NCI-H128 (cell line): ENCODE data around the gene RAPGEF6.

Experiments
- DNase-seq: peaks from one replicate; lab custom pipeline; 2025; ENCODE audit not compliant: unreplicated experiment; lab: John Stamatoyannopoulos, UW

RAPGEF6 gene

GRCh38 chr5:131541762-131542161 lies 93.3 kb downstream of the RAPGEF6 start:
- no peak for DNase-seq

DNA sequence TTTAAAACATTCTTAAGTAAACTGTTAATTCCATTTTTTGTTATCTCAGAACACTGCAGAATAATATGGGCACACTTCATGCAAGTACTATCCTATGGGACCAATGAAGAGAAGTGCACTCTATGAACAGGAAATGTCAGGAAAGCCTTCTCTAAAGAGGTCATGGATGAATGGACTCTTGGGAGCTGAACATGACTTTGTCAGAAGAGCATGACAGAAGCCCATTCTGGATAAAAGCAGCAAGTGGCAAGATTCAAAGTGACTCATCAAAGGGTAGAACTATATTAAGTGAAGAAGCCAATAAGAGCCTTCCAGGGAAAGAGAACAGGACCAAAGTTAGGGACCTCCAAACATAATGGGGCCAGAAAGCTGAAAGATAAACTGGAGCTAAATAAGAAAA lies 94.0 kb downstream of the RAPGEF6 start:
- DNase-seq = peak; percentile 8

GRCh38 chr5:131539251-131539650 lies 95.8 kb downstream of the RAPGEF6 start:
- DNase-seq = no peak

DNA sequence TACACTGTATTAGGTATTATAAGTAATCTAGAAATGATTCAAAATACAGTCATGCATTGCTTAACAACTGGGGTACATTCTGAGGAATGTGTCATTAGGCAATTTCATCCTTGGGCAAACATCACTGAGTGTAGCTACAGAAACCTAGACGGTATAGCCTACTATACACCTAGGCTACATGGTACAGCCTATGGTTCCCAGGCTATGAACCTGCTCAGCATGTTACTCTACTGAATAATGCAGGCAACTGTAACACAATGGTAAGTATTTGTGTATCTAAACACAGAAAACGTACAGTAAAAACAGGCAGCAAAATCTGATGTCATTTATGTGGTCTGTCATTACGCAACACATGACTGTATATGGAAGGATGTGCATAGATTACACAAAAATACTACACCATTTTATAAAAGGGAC lies 96.8 kb downstream of the RAPGEF6 start:
- DNase-seq = no peak

DNA sequence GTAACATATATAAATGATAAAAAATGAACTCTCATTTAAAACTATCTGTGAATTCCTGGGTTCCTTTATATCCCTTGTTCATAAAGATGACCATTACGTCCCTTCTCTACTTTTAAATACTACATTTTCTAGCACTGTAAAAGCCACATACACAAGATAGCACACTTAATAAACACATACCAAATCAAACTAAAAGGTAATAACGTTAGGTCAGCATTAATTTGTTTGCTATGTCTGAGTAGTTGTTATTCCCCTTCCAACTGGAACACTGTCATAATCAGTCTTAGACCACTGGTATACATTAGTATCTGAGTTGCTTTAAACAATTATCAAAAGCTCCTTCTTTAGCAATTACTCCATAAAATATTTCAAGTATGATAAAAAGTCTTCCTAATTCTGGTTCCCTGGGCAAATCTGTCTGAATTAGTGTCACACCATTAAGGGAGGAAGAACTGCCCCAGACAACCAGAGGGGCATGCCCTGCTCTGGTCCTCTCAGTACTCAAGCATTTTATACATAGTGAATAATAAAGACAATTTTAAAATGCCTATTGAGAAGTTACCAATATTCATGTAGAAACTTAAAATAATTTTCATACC lies 98.1 kb downstream of the RAPGEF6 start:
- DNase-seq = no peak

DNA sequence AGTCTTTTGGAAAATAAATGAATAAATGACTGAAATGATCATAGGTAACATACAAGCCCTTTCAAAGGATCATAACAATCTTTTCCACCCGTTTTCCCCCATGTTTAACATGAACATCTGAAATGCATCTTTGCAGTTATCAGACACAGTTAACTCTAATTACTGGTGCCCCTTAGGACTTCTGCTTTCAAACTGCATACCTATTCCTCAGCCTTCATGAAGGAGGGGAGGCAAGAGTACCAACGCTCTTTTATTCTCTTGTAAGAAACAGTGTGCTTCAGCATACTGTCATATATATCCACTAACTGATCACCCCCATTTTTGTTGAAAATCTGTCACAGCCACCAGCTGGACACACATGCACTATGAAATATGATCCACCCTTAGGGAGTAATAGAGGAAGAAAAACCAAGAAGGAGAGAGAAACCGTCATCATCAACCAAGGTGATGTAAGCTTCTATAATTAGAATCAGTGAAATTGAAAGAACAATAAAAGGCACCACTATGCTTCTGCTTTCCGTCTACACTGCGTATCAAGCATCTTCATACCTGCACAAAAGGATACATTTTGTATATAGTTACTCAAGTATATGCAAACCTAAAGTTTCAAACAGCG lies 98.7 kb downstream of the RAPGEF6 start:
- no peak for DNase-seq

GRCh38 chr5:131534974-131535373 lies 100.1 kb downstream of the RAPGEF6 start:
- no peak for DNase-seq

DNA sequence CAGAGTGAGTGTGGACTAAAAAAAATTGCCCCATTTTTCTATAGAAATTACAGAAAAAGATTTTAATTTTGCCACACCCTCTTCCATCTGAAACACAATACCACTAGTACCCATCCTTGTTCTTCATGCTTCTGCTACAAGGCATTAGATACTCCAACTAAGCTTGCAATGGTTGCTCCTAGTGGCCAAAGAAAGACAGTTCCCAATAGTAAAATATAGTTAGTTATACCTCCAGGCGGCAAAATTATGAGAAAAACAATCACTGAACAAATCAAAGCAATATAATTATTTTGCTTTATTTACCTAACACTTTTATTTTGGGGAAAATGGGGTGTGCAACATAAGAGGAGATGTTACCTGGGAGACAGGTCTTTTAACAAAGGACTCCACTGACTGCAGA lies 101.2 kb downstream of the RAPGEF6 start:
- DNase-seq = no peak

DNA sequence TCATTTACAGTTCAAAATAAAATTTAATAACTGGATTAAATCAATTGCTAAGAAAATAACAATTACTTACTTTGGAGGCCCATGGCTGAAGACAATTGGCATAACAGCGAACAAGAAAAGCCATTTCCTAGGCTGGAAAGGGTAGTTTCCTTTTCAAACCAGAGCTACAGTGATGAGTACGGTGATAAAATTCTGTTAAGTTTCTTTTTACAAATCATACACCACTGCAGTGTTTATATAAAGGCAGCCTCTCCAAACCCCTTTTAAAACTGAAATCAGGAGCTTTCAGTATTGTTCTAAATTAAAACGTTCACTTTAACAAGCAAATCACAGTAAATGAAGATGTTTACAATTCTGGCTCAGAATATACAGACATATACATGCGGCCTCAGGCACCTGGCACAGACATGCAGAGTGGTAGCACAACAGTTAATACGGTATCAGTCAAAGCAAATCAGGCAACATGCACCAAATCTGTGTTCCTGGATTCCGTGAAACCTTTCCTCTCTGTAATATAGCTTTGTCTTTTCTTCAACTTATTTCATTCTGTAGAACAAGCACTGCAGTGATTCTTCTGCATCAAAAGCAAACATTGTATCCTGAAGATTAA lies 102.9 kb downstream of the RAPGEF6 start:
- no peak for DNase-seq

DNA sequence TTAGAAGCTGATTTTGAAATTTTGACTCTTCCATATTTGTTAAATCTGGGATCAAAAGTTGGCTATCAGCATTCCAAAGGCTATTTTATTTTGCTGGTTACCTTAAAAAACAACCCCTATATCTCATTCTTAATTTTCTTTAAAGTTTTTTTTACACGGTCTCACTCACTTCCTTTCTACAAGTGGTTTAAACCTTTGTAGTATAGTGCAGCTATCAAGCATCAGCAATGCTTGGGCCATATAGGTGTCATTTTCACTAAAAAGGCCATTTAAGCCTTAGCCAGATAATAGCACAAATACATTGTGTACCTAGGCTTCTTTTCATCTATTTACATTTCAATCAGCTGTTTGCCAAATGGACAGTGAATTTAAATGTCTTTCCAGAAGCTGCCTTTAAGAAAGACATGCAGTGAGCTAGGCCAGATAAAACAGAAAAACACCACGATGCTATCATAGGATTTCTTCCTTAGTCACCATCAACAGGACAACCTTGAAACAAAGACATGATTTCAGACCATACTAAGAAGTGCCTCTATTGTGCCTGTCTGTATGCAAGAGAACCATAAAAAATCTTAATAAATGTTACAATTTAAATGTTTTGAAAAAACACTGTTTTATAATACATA lies 104.2 kb downstream of the RAPGEF6 start:
- DNase-seq = no peak

GRCh38 chr5:131528682-131529081 lies 106.3 kb downstream of the RAPGEF6 start:
- DNase-seq = no peak

DNA sequence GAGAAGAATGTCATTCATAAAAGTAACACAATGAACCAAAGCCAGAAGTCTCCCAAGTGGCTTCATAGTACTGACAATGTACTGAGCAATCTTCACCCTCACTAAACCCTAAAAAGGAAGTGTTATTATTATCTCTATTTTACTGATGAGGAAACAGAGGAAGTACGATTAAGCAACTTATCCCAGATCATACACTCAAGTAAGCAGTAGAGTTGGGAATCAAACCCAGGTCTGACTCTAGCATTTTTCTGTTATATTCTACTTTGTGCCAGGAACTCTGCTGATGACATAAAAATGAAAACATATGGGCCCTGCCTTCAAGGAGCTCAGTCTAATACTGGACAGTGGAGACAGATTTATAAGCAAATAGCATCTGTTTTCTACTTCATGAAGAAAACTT lies 109.2 kb downstream of the RAPGEF6 start:
- no peak for DNase-seq

DNA sequence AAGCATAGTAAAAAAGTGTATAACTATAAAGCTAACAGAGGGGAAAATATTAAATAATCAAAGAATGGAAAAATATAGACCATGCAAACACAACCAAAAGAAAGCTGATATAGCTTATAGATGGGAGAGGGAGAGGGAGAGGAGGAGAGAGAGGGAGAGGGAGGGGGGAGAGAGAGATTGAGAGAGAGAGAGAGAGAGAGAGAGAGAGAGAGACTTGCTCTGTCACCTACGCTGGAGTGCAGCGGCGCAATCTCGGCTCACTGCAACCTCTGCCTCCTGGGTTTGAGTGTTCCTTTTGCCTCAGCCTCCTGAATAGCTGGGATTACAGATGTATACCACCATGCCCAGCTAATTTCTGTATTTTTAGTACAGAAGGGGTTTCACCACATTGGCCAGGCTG lies 110.6 kb downstream of the RAPGEF6 start:
- no peak for DNase-seq

DNA sequence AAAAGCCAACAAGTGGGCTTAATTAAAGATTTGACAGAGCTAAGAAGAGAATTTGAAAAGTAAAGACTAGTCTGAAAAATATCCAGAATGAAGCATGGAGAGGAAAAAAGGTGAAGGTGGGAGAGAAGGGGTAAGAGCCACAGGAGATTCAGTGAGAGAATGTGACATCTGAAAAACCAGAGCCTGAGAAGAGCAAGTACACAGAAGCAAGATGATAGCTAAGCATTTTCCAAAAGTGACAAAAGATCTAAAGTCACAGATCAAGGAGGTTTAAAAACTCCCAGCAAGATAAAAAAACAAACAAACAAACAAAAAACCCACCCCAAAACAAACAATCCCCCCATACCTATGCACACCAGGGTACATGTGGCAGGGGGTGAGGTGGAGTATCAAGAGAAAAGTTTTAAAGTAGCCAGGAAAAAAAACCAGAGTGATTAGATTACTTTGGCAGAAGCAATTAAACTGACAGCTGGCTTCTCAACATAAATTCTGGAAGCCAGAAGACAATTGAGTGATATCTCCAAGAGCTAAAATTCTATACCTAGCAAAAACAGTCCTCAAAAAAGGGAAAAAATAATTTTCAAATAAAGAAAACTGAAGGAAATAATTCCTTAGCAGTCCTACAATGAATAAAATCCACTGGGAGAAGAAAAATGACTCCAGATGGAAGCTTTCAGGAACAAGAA lies 111.4 kb downstream of the RAPGEF6 start:
- no peak for DNase-seq

DNA sequence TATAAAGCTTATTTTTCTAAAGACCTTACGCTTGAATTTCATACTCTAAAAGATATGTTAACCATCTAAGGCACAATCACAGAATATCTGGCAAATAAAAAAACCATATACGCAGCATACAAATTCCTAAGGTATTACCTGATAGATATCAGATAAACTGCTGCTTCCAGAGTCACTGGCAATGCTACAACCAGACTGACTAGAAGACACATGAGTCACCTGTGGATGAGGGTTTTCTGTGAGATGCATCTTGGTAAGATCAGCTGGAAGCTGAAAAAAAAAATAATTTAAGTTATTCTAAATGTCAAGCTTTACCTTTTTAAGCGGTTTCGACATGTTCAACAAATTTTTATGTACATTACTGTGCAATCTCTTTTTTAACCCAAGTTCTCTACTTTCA lies 113.8 kb downstream of the RAPGEF6 start:
- no peak for DNase-seq

GRCh38 chr5:131515348-131515747 lies 119.7 kb downstream of the RAPGEF6 start:
- DNase-seq = no peak

DNA sequence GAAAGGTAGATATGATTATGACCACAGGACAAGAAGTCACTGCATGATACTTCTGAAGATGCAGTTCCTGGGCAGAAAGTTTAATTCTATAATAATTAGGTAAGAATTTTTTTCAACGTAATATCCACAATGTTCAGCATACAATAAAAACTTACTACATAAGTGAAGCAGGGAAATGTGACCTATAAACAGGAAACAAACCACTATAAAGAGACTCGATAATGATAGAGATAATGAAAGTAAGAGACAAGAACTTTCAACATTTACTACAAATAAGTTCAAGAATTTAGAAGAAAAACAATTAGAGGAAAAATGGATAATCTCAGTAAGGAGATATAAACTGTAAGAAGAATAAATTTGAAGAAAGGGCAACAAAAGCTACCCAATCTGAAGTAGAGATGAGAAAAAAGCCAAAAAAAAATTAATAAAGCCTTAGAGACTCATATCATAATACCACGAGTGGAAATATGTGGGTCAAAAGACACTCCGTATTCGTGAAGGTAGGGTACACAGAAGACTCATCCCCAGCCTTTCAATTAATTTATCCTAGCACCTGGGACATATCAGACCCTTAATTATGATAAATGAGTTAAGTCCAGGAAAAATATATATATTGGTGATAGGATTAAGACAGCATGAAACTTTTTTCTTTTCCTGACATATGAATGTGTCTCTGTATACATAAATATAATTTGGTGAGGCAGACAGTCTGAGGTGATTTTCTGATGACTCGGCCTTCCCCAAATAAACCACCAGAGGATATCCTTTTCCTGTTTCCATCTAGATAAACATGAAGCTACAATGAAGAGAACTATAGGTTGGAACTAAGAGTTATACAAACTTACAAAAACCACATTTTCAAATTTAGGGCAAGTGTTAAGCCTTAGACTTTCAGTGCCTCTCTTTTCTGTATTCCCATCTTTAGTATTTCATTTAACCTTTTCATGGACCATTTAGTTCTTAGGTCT lies 120.4 kb downstream of the RAPGEF6 start:
- no peak for DNase-seq

DNA sequence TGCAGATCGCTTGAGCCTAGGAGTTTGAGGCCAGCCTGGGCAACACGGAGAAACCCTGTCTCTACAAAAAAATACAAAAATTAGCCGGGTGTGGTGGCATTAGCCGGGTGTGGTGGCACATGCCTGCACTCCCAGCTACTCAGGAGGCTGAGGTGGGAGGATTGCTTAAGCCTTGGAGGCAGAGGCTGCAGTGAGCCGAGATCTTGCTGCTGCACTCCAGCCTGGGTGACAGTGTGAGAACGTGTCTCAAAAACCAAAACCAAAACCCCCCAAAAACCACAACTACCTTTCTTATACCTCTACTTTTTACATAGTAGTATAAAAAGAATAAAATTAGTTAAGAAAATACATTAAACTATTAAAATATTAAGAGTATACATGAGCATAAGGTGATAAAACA lies 121.2 kb downstream of the RAPGEF6 start:
- DNase-seq = no peak

GRCh38 chr5:131511934-131512333 lies 123.1 kb downstream of the RAPGEF6 start:
- no peak for DNase-seq

- DNase-seq = no peak
Measured at GRCh38 chr5:131509801-131510200, 125.2 kb downstream of the RAPGEF6 start.
